Activated B cell treated with CpG ODN at 0.5 μM for 24 hours (primary cell): ENCODE results near the gene LINGO3. TPM values are rescaled to one million over a fixed set of nuclear protein-coding genes. Genes with fewer than 3 reads are reported as not detected.
"Not testable (repeated sequence)": the region's sequence is repeated elsewhere in the genome, so short reads cannot be mapped to it uniquely, and the experiment has no call there.

Experiments
- ATAC-seq: fragments of 200-7000 bp; cut with Tn5 transposase; one replicate; pipeline ENCODE4 v1.10.0; 2021; ENCODE audit warnings: low read depth, mild to moderate bottlenecking, moderate library complexity
- CTCF ChIA-PET: fragments of 350-600 bp; sonication (Branson Sonifier 250); formaldehyde crosslinking; loops from one replicate; lab custom pipeline; 2021; ENCODE audit warnings: antibody characterized with exemption; lab: Charles Lee
- POLR2A ChIA-PET: fragments of 350-600 bp; sonication (Branson Sonifier 250); formaldehyde crosslinking; loops from one replicate; lab custom pipeline; 2021; ENCODE audit warnings: antibody characterized with exemption; lab: Charles Lee
- DNase-seq: peaks from one replicate; pipeline ENCODE4 v3.0.0; 2022
- H3K27ac Mint-ChIP-seq: one replicate; pipeline ENCODE4 v1.8.0; 2020; ENCODE audit warnings: mixed read lengths
- H3K27me3 Mint-ChIP-seq: one replicate; pipeline ENCODE4 v1.8.0; 2021; ENCODE audit warnings: mixed read lengths
- H3K36me3 Mint-ChIP-seq: one replicate; pipeline ENCODE4 v1.8.0; 2021; ENCODE audit warnings: low read depth, mixed read lengths
- H3K4me1 Mint-ChIP-seq: one replicate; pipeline ENCODE4 v1.8.0; 2021; ENCODE audit warnings: mixed read lengths
- H3K4me3 Mint-ChIP-seq: one replicate; pipeline ENCODE4 v1.8.0; 2020; ENCODE audit warnings: mild to moderate bottlenecking, mixed read lengths
- H3K9me3 Mint-ChIP-seq: one replicate; pipeline ENCODE4 v1.8.0; 2020; ENCODE audit warnings: mixed read lengths
- intact Hi-C: fragments of 100-400 bp; cut with micrococcal nuclease; formaldehyde crosslinking; loops from one replicate; pipeline ENCODE4 v1.15.1; 2024
- total RNA-seq: library from RNA; stranded (reverse); gene quantifications from 2 replicates; pipeline ENCODE4 v1.2.3, GENCODE V29; 2022
- TF ChIP-seq, protein P1 (sequence below): fragments of 200-600 bp; IDR thresholded peaks from one replicate; pipeline ENCODE4 v1.8.0; 2022; ENCODE audit warnings: antibody characterized with exemption, mild to moderate bottlenecking

Gene LINGO3
- total RNA-seq, 1 donor from 2014 or later = 1.4 TPM

DNA sequence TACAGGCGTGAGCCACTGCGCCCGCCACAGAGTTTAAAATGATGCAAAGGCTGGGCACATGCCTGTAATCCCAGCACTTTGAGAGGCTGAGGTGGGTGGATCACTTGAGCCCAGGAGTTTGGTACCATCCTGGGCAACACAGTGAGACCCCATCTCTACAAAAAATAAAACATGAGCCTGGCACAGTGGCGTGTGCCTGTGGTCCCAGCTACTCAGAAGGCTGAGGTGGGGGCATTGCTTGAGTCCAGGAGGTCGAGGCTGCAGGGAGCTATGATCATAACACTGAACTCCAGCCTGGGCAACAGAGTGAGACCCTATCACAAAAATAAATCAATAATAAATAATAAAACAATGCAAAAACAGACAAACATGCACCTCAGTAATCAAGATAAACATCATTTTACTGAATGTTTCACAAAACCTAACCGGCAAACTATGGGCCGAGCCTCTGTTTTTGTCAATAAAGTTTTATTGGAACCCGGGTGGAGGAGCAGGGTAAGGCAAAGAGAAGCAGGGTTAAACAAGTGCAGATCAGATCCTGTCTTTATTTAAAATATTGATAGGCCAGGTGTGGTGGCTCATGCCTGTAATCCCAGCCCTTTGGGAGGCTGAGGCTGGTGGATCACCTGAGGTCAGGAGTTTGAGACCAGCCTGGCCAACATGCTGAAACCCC is 24.0 kb downstream of the LINGO3 start:
- no peaks in the 10 kb centered on the region for H3K36me3 Mint-ChIP-seq
- CTCF ChIA-PET = no interaction called here
- H3K27ac Mint-ChIP-seq = no peak overlapping the region
- intact Hi-C loops = no loop called here
- no peaks in the 10 kb centered on the region for H3K27me3 Mint-ChIP-seq
- H3K9me3 Mint-ChIP-seq = no peaks in the 10 kb centered on the region
- TF ChIP-seq, protein P1, sequence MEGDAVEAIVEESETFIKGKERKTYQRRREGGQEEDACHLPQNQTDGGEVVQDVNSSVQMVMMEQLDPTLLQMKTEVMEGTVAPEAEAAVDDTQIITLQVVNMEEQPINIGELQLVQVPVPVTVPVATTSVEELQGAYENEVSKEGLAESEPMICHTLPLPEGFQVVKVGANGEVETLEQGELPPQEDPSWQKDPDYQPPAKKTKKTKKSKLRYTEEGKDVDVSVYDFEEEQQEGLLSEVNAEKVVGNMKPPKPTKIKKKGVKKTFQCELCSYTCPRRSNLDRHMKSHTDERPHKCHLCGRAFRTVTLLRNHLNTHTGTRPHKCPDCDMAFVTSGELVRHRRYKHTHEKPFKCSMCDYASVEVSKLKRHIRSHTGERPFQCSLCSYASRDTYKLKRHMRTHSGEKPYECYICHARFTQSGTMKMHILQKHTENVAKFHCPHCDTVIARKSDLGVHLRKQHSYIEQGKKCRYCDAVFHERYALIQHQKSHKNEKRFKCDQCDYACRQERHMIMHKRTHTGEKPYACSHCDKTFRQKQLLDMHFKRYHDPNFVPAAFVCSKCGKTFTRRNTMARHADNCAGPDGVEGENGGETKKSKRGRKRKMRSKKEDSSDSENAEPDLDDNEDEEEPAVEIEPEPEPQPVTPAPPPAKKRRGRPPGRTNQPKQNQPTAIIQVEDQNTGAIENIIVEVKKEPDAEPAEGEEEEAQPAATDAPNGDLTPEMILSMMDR = no peak
- POLR2A ChIA-PET = interaction anchor here (0.6 to 1.9 kb wide), 2 partner anchors 23 to 192 kb away, joined by 5 to 14 read pairs; partner anchors contain the start of gene GADD45B
- DNase-seq = no peak
- H3K4me1 Mint-ChIP-seq = peaks cover 41% of the 10 kb centered on the region
- ATAC-seq = no peak
- no peak overlapping the region for H3K4me3 Mint-ChIP-seq

DNA sequence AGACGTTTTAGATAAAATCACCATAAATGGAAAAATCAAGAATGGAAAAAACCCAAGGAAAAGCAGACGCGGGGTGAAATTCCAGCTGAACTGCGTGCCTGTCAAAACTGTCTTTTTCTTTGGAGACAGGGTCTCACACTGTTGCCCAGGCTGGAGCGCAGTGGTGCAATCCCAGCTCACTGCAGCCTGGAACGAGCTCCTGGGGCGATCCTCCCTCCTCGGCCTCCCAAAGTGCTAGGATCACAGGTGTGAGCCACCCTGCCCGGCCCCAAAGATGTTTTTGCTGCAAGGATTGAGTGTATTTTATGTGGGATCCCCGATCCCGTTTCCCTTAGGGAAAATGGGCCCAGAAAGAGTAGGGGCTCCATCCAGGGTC is 25.1 kb downstream of the LINGO3 start:
- Mint-ChIP-seq H3K27me3 (no peaks in the 10 kb centered on the region), H3K4me3 (no peak overlapping the region), H3K27ac (no peak overlapping the region), H3K9me3 (no peaks in the 10 kb centered on the region), H3K36me3 (no peaks in the 10 kb centered on the region), H3K4me1 (peaks cover 32% of the 10 kb centered on the region)
- DNase-seq (no peak), ATAC-seq (no peak)
- ChIA-PET POLR2A (interaction anchor here (0.5 to 1.6 kb wide), 7 partner anchors 10 to 239 kb away, joined by 3 to 11 read pairs (median 7); no protein-coding TSS in a partner anchor), CTCF (interaction anchor here (0.6 to 0.7 kb wide), 2 partner anchors 196 to 729 kb away, joined by 3 read pairs; no protein-coding TSS in a partner anchor)
- intact Hi-C loops = no loop called here
- TF ChIP-seq, protein P1 = no peak

DNA sequence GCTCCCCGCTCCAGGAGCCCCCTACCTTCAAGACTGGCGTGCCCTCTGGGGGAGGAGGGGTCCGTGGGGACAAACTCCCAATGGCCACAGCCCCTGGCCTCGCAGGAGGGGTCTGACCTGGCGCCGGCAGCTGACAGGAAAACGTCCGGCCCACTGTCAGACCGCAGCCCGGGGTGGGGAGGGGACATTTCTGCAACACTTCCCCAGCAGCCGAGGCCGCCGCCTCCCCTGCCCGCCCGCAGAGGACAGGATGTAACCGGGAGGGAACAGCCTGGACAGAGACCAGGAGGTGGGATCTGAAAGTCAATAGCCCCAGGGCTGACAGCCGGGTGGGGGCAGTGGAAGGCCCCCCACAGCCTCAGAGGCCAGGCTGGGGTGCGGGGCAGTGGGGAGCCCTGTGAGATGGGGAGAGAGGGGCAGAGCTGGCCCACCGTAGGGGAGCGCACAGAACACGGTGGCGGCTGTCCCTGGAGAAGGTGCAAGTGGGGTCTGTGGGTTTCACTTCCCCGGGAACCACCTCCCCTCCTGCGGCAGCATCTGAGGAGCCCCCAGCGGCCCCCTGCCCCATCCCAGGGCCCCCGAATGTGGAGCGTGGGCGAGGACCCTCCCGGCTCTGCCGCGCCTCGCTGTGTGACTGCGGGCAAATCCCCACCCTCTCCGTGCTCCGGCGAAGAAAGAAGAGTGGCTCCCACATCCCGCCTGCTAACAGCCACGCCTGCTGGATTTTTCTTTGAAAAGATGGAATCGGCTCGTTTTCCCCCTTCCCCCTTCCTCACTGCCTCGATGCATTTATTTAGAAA is 25.7 kb downstream of the LINGO3 start, which contains the start of gene PEAK3:
PEAK3 (minus strand) TSS at position 114 of the 800 bp plus-strand sequence. CDS start 1,244 bp downstream, outside the sequence.
- peak within 1 kb of the TSS; percentile 24 for H3K27ac Mint-ChIP-seq

DNA sequence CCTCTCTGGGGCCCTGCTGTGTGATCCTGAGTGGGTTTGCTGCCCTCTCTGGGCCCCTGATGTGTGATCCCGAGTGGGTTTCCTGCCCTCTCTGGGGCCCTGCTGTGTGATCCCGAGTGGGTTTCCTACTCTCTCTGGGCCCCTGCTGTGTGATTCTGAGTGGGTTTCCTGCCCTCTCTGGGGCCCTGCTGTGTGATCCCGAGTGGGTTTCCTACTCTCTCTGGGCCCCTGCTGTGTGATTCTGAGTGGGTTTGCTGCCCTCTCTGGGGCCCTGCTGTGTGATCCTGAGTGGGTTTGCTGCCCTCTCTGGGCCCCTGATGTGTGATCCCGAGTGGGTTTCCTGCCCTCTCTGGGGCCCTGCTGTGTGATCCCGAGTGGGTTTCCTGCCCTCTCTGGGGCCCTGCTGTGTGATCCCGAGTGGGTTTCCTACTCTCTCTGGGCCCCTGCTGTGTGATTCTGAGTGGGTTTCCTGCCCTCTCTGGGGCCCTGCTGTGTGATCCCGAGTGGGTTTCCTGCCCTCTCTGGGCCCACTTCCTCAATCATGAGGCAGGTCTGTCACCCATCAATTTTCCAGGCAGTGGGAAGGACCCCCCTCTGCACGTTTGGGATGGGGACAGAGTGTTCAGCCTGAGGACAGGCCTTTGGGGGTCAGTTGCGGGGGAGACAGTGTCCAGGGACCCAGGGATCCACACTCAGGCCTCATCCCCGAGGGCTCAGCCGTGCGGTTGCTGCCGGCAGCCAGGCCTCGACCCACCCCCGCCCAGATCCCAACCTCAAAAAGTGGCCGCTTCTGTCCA is 26.5 kb downstream of the LINGO3 start:
- H3K27me3 Mint-ChIP-seq, DNase-seq, ATAC-seq, H3K9me3 Mint-ChIP-seq, H3K36me3 Mint-ChIP-seq, intact Hi-C loops, CTCF ChIA-PET: not testable (repeated sequence)
- H3K27ac Mint-ChIP-seq = peak overlapping the region; percentile 24
- POLR2A ChIA-PET = interaction anchor here (0.5 to 1.6 kb wide), 7 partner anchors 10 to 290 kb away, joined by 3 to 7 read pairs (median 3); partner anchors contain the start of gene LSM7
- H3K4me1 Mint-ChIP-seq = peaks cover 41% of the 10 kb centered on the region
- peak overlapping the region; percentile 60 for H3K4me3 Mint-ChIP-seq

More for the DNA sequence above, 25.7 kb downstream of the LINGO3 start, which contains the start of gene PEAK3:
- CTCF ChIA-PET = interaction anchor here (0.6 to 0.7 kb wide), 2 partner anchors 196 to 730 kb away, joined by 3 read pairs; no protein-coding TSS in a partner anchor
- TF ChIP-seq, protein P1 = no peak
- Mint-ChIP-seq H3K36me3 (peaks cover 2% of the 10 kb centered on the region), H3K27me3 (no peaks in the 10 kb centered on the region), H3K4me1 (peaks cover 33% of the 10 kb centered on the region), H3K9me3 (no peaks in the 10 kb centered on the region), H3K4me3 (peak within 1 kb of the TSS; percentile 60)
- POLR2A ChIA-PET = interaction anchor here (0.5 to 1.6 kb wide), 10 partner anchors 10 to 239 kb away, joined by 3 to 11 read pairs (median 4); partner anchors contain the start of gene LSM7
- peak; percentile 46 for DNase-seq
- intact Hi-C loops = no loop called here
- peak; percentile 60 for ATAC-seq

DNA sequence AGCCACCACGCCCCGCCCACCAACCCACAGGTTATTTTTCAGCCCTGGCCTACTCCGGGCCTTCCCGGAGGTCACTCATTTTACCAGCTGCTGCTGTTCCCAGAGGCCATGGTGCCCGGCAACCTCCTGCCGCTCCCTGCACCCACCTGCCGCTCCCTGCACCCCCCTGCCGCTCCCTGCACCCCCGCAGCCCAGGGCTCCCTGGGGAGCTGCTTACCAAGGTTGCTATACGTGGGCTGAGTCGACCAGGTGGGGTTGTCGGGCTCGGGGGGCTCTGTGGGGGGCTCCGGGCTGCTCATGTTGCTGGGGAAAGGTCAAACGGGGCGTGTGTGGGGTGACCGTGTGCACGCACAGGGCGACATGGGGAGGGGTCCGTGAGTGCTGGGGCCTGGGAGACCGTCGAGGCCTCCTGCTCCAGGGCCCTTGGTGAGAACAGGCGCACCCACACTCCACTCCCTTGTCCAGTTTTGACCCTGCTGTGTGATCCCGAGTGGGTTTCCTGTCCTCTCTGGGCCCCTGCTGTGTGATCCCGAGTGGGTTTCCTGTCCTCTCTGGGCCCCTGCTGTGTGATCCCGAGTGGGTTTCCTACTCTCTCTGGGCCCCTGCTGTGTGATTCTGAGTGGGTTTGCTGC is 27.2 kb downstream of the LINGO3 start:
- ChIA-PET POLR2A (interaction anchor here (1.0 to 4.1 kb wide), 4 partner anchors 8 to 290 kb away, joined by 3 to 23 read pairs (median 10); no protein-coding TSS in a partner anchor), CTCF (no interaction called here)
- no peak for DNase-seq
- Mint-ChIP-seq H3K36me3 (peaks cover 9% of the 10 kb centered on the region), H3K4me1 (peaks cover 41% of the 10 kb centered on the region), H3K27me3 (no peaks in the 10 kb centered on the region), H3K9me3 (no peaks in the 10 kb centered on the region), H3K4me3 (no peak overlapping the region), H3K27ac (no peak overlapping the region)
- TF ChIP-seq, protein P1 = no peak
- no peak for ATAC-seq
- intact Hi-C loops = no loop called here
